ENCODE measurements around the gene SOX21. TPM values are rescaled to one million over a fixed set of nuclear protein-coding genes. Genes with fewer than 3 reads are reported as not detected.
"Not testable (repeated sequence)": the region's sequence is repeated elsewhere in the genome, so short reads cannot be mapped to it uniquely, and the experiment has no call there.

The SOX21 gene
- total RNA-seq, 1 donor from 2014 or later: not detected

DNA sequence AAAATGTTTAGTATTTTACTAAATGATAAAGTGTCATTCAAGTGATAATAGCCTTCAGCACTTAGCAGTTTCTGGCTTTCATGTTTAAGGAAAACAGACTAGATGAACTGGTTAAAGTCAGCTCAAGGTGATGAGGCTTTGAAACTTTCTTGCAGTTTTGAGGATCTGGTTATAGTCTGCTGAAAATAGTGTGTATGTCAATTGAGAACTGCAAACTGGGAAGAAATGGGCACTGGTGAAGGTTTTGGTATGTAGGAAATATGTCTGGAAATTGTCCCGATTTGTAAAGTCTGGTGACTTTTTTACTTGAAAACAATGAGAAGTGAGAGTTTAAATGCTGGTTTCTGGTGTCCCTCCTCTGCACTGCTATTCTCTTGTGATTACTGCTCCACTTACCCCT, 36.8 kb upstream of the SOX21 start:
- Mint-ChIP-seq H3K4me1 (ENCODE audit: low read depth, unreplicated experiment) (peaks cover 11% of the 10 kb centered on the region), H3K27me3 (ENCODE audit: unreplicated experiment) (no peaks in the 10 kb centered on the region), H3K9me3 (ENCODE audit: unreplicated experiment) (no peaks in the 10 kb centered on the region), H3K36me3 (ENCODE audit: unreplicated experiment) (no peaks in the 10 kb centered on the region), H3K4me3 (ENCODE audit: unreplicated experiment) (no peak overlapping the region), H3K27ac (ENCODE audit: unreplicated experiment) (no peak overlapping the region)
- DNase-seq: no peak
- TF ChIP-seq, protein P1, sequence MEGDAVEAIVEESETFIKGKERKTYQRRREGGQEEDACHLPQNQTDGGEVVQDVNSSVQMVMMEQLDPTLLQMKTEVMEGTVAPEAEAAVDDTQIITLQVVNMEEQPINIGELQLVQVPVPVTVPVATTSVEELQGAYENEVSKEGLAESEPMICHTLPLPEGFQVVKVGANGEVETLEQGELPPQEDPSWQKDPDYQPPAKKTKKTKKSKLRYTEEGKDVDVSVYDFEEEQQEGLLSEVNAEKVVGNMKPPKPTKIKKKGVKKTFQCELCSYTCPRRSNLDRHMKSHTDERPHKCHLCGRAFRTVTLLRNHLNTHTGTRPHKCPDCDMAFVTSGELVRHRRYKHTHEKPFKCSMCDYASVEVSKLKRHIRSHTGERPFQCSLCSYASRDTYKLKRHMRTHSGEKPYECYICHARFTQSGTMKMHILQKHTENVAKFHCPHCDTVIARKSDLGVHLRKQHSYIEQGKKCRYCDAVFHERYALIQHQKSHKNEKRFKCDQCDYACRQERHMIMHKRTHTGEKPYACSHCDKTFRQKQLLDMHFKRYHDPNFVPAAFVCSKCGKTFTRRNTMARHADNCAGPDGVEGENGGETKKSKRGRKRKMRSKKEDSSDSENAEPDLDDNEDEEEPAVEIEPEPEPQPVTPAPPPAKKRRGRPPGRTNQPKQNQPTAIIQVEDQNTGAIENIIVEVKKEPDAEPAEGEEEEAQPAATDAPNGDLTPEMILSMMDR (IDR thresholded peaks at IDR 0.05; ENCODE audit: partially characterized antibody, unreplicated experiment): no peak

DNA sequence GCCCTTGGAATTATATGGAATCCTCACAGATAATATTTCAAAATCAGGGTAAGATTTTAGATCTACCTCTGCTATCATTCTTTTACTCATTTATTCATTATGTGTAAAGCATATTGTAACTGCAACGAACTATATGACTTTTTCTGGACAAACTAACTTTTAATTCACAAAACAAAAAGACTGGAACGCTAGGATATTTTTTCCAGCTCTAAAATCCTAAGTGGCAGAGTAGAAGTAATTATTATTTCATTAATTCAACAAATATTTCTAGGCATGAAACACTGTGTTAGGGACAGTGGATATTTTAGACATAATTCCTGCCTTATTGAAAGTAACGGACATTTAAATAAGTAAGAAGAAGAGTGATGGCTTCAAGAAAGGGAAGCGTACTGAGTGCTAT, 26.9 kb upstream of the SOX21 start:
- TF ChIP-seq, protein P1 (IDR thresholded peaks at IDR 0.05; ENCODE audit: partially characterized antibody, unreplicated experiment): no peak
- Mint-ChIP-seq H3K36me3 (ENCODE audit: unreplicated experiment) (no peaks in the 10 kb centered on the region), H3K27ac (ENCODE audit: unreplicated experiment) (no peak overlapping the region), H3K4me3 (ENCODE audit: unreplicated experiment) (no peak overlapping the region), H3K27me3 (ENCODE audit: unreplicated experiment) (peaks cover 2% of the 10 kb centered on the region), H3K9me3 (ENCODE audit: unreplicated experiment) (no peaks in the 10 kb centered on the region), H3K4me1 (ENCODE audit: low read depth, unreplicated experiment) (no peaks in the 10 kb centered on the region)
- DNase-seq: no peak

- Mint-ChIP-seq H3K4me3 (ENCODE audit: unreplicated experiment) (no peak overlapping the region), H3K4me1 (ENCODE audit: low read depth, unreplicated experiment) (no peaks in the 10 kb centered on the region), H3K27ac (ENCODE audit: unreplicated experiment) (no peak overlapping the region), H3K27me3 (ENCODE audit: unreplicated experiment) (peaks cover 2% of the 10 kb centered on the region), H3K36me3 (ENCODE audit: unreplicated experiment) (peaks cover 4% of the 10 kb centered on the region), H3K9me3 (ENCODE audit: unreplicated experiment) (no peaks in the 10 kb centered on the region)
- DNase-seq: no peak
- TF ChIP-seq, protein P1 (IDR thresholded peaks at IDR 0.05; ENCODE audit: partially characterized antibody, unreplicated experiment): no peak
These were observed 18.7 kb upstream of the SOX21 start for GRCh38 chr13:94731028-94731427.

DNA sequence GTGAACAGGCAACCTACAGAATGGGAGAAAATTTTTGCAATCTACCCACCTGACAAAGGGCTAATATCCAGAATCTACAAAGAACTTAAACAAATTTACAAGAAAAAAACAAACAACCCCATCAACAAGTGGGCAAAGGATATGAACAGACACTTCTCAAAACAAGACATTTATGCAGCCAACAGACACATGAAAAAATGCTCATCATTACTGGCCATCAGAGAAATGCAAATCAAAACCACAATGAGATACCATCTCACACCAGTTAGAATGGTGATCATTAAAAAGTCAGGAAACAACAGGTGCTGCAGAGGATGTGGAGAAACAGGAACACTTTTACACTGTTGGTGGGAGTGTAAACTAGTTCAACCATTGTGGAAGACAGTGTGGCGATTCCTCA, 17.6 kb upstream of the SOX21 start:
- not testable (repeated sequence) for H3K4me3 Mint-ChIP-seq (ENCODE audit: unreplicated experiment); H3K9me3 Mint-ChIP-seq (ENCODE audit: unreplicated experiment); H3K27me3 Mint-ChIP-seq (ENCODE audit: unreplicated experiment); H3K27ac Mint-ChIP-seq (ENCODE audit: unreplicated experiment); H3K36me3 Mint-ChIP-seq (ENCODE audit: unreplicated experiment); H3K4me1 Mint-ChIP-seq (ENCODE audit: low read depth, unreplicated experiment); DNase-seq

- Mint-ChIP-seq H3K9me3 (ENCODE audit: unreplicated experiment) (no peaks in the 10 kb centered on the region), H3K27me3 (ENCODE audit: unreplicated experiment) (peaks cover 2% of the 10 kb centered on the region), H3K27ac (ENCODE audit: unreplicated experiment) (no peak overlapping the region), H3K4me1 (ENCODE audit: low read depth, unreplicated experiment) (no peaks in the 10 kb centered on the region), H3K4me3 (ENCODE audit: unreplicated experiment) (no peak overlapping the region), H3K36me3 (ENCODE audit: unreplicated experiment) (peaks cover 2% of the 10 kb centered on the region)
- no peak for DNase-seq
- TF ChIP-seq, protein P1 (IDR thresholded peaks at IDR 0.05; ENCODE audit: partially characterized antibody, unreplicated experiment): no peak
These were observed 14.1 kb upstream of the SOX21 start for GRCh38 chr13:94726425-94726824.
